ENCODE measurements around the gene TNFRSF19.

Gene TNFRSF19

DNA sequence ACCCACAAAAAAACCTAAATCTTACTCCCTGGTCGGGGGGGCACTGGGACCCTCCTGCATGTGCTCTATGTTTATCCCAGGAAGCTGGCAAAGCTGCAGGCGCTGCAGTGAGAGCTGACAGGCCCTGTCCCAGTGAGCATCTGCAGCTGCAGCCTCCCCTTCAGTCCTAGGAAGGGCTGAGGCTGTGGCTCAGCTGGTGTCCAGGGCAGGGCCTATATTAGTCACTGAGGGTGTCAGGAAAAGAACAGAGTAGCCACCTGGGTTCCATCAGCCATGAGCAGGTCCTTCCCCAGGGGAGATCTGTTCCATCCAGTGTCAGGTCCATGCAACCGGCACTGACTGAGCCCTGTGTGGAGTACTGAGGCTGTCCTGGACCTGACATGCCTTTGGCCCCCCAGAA lies 120.5 kb downstream of the TNFRSF19 start:
- no peak for DNase-seq

DNA sequence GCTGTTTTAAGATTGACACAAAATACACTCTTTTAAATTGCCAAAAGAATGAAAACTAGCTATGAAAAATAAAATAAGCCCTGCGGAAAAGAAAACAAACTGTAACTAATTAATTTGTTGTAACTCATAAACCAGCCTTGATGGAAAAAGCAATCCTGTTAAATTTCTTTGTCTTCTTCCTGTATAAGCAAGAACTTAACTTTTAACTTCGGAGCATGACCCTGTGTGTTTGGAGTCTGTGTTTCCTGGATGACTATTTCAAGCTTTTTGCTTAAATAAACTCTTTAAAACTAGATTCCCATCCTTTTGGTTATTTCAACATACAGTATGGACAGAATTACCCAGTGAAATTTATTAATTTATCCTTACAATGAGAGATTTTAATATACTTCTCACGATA lies 122.6 kb downstream of the TNFRSF19 start:
- DNase-seq = no peak

DNA sequence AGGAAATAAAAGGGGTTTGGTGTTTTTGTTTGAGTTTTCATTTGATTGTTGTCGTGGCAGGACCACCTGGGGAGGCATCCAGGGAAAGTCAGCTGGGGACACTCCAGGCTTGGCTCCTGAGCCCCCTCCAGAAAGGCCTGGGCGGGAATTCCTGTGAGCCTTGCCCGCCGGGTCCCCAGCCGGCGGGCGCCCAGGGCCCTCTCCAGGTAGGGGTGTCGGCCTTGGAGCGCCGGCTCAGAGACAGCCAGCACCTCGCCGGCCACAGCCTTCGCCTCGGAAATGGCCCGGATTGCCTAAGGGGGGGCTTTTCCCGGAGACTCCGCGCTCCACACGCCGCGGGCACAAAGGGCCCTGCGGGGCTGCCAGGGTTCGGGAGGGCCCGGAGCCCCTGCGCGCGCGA lies 125.0 kb downstream of the TNFRSF19 start:
- no peak for DNase-seq

DNA sequence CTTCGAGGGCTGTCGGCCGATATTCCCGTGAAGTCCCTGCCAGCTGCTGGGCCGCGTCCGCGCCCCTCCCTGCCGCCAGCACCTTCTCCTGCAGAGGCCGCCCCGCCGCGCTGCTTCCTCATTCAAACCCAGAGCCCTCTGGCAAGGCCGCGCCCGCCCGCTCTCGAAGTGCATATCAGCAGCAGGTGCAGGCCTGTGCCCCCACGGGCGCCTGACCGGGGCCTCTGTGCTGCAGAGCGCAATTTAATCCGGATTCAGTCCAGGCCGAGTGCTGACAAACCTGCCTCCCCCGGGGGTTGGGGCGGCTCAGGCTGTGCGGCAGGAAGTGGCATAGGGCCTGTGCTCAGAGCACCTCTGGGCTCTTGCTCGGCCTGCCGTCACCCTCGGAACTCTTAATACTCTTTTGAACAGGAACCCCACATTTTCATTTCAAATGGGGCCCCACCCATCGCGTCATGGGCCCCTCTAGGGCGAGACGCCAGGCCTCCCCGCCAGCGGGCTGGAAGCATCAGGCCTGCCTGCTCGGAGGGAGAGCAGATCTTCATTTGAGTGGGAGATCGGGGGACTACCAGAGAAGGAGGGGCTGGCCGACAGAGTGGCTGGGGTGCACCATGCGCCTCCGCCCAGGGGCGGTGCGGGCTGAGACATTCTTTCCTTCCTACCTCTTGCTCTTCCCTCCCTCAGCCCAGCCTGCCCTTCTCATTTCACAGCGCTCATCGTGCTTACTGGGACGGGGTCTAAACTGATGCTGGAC lies 125.7 kb downstream of the TNFRSF19 start:
- DNase-seq = peak; percentile 65

DNA sequence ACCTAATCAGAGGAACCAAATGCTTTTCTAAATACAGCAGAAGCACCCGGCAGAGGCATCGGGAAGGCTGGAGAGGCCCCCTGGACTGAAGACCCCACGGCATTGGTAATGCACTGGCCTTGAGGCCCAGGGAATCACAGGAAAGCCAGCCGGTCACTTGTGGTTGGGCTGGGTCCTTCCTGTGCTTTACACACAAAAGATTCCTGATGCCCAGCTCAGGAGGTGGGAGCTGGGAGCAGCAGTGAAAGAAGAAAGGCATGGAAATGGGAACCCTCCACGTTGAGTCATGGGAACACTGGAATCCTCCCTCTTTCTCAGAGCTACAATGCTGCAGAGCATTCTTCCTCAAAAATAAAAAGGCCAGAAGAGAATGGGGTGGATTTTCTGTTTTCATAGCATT lies 126.4 kb downstream of the TNFRSF19 start:
- no peak for DNase-seq

DNA sequence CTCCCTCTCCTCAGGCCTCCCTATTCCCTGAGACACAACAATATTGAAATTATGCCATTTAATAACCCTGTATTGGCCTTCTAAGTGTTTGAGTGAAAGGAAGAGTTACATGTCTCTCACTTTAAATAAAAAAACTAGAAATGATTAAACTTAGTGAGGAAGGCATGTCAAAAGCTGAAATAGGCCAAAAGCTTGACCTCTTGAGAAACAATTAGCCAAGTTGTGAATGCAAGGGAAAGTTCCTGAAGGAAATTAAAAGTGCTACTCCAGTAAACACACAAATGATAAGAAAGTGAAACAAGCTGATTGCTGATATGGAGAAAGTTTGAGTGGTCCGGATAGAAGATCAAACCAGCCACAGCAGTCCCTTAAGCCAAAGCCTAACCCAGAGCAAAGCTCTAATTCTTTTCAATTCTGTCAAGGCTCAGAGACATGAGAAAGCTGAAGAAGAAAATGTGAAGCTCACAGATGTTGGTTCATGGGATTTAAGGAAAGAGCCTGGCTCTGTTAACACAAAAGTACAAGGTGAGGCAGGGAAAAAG lies 127.6 kb downstream of the TNFRSF19 start:
- DNase-seq = no peak

DNA sequence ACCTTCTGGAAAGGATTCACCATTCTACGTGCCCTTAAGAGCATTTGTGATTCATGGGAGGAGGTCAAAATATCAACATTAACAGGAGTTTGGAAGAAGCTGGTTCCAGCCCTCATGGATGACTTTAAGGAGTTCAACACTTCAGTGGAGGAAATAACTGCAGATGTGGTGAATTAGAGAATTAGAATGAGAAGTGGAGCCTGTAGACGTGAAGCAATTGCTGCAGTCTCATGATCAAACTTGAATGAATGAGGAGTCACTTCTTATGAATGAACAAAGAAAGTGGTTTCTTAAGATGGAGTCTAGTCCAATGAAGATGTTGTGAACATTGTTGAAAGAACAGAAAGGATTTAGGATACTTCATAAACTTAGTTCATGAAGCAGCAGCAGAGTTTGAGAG lies 129.1 kb downstream of the TNFRSF19 start:
- no peak for DNase-seq

DNA sequence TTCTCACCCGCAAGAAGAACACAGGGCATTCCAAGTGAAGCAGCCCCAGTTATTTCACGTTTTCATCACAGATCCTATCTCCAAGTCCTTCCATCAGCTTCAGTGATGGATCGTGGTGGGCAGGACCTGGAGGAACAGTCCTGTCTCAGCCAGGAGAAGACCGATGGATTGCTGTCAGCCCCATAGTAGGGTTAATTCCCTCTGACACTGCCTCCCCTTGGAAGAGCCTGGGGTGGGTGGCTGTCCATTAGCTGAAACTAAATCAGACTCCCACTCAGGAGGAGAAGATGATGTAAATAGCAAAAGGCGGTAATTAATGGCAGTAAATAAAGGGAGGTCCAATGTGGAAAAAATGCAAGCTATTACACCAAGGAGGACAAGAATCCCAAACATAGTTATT lies 131.0 kb downstream of the TNFRSF19 start:
- DNase-seq = no peak

DNA sequence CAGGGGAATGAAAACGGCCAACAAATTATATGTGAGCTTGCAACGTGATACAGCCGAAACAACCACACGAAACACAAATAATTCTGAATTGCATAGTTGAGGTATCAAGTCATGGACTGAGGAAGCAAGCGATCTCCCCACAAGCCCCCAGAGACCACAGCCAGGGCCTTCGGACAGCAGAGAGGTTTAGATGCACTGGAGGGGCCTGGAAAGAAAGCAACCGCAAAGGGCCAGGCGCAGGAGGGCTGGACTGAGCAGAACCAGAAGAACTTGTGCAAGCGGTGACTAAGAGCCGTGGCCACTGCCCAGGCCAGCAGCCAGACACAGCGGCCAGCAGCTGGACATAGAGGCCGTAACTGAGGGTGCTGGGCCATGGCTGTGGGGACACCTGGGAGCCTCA lies 131.4 kb downstream of the TNFRSF19 start:
- no peak for DNase-seq

DNA sequence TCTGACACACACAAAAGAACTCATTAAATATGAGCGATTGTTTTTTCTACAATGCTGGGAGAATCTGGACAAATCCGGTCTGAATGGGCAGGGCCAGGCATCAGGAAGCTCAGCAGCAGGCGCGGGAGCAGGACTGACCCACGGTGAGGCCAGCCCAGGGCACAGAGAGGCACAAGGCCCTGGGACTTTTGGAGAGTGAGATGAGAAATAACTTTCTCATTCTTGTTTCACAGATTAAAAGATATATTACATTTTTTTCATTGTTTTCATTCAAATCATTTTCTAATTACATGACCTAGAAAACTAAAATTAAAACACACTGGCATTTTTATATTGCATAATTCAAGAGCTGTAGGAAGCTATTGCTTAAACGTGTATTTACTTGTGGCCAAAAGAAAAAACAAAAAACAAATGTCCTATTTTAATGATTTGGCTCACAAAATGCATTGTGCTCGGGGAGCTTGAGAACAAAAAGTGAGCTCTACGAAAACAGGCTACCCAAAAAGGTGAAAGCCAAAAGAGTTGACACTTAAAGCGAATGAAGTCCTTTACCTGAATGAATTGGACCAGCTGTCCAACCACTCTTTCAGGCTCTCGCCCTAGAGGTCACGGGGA lies 133.1 kb downstream of the TNFRSF19 start:
- no peak for DNase-seq

DNA sequence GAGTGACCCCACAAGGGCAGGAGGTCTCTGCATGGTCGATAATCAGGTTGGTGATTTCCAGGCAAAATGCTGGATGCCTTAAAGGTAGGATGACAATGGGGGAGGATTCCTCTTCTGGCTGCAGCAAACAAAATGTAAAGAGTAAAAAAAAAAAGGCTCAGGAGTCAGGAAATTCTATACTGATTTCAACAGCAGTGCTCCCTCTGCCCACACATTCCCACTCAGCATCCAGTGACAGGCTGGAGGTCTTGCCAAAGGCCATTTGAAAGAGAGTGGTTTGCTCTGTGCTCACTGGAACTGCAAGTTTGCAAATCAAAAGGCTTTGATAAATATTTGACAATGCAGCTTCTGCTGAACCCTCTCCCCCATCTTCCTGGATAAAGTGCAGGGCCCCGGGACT lies 135.4 kb downstream of the TNFRSF19 start:
- no peak for DNase-seq

DNA sequence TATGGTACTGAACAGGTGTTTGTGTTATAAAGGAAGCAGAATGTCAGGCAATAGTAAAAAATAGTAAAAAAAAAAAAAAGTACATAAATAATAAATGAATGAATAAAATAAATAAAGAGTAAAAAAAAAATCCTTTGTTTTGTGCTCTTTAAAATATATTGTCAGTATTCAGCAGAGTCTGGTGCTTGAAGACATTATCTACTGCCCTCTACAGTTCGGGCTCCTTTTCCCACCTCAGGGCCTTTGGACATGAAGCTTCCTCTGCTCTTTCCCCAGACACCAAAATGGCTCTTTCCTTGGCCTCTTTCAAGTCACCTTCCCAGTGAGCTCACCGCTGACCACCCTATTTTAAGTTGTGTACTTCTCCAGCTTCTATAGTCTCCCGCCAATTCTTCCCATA lies 137.5 kb downstream of the TNFRSF19 start:
- no peak for DNase-seq

DNA sequence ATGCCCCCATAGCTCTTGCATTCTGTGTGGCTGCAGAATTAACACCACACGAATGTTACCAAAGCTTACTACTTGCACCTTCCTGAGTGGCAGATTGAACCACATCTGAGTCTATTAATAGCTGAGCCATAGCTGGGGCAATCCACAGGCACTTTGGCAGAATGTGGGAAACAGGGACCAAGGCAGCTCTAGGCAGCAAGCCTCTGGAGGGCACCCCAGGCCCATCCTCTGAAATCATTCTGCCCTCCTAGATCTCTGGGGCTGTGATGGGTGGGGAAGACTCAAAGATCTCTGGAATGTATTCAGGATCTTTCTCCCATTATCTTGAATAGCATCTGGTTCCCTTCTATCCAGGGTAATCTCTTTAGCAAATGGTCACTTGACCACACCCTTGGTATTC lies 139.3 kb downstream of the TNFRSF19 start:
- DNase-seq = no peak

DNA sequence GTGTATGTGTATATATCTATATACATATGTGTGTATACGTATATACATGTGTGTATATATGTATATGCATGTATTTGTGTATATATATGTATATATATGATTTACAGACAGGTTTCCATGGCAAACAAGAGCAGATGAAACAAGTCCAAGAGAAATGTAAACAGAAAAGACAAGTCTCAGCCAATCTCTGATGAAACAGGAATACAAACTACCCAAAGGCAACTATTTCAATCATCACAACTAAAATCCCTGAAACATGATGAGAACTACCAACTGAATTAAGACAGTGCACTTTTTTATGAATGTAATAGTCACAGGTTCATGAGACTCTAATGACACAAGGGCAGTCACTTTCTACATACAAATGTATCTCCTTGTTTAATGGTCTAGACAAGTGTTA lies 140.2 kb downstream of the TNFRSF19 start:
- no peak for DNase-seq

DNA sequence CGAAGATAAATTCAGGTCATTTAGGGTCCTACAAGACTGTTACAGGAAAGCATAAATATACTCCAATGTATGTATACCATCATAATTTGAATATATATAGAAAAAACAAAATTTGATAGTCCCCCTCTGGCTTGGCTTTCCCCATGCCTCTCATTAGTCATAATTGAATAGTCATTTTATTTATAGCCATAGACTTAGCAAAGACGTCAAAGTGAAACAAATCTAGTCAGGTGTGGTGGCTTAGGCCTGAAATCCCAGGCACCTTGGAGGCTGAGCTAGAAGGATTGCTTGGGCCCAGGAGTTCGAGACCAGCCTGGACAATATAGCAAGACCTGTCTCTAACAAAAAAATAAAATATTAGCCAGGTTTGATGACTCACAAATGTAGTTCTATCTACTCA lies 141.1 kb downstream of the TNFRSF19 start:
- no peak for DNase-seq

DNA sequence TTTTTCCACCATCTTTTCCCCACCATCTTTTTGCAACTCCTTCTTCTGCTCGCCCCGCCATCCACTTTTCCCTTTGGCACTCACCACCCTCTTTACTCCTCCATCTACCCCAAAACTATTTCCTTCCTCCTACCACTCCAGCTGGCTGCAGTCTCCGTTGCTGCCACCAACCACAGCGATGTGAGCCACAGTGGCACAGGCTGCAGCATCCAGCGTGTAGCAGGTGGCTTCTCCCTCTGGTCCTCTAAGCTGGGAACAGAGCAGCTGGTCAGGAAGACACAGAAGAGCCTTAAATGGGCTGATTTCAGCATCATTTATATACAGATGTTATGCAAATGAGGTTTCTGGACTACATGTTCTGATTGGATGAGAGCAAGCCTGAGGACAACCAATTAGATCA lies 144.5 kb downstream of the TNFRSF19 start:
- DNase-seq = no peak

DNA sequence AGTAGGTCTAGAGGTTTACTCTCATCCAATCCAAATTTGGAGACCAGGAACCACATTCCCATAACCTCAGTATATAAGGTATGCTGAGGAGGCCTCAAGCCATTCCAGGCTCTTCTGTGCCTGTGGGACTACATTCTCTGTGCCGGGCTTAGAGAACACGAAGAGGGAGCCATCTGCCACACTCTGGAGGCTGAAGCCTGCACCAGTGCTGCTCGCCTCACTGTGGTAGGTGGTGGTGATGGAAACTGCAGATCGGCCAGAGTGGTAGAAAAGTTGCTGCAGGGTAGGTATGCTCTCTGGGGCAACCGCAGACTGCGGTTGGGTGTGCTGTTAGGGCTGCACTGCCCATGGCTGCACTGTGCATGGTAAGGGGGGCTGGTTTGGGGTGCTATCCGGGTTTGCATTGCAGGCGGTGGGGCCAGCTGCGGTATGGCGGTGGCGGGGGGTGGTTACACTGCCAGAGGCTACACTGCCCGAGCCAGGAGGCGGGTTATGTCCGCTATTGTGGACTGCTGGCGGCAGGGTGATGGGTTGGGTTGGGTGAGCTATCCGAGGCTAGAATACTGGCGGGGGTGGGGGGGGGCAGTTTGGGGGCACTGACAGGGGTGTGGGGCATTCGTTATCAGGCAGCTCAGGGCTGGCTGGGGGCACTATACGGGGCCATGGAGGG lies 145.0 kb downstream of the TNFRSF19 start:
- DNase-seq = no peak

DNA sequence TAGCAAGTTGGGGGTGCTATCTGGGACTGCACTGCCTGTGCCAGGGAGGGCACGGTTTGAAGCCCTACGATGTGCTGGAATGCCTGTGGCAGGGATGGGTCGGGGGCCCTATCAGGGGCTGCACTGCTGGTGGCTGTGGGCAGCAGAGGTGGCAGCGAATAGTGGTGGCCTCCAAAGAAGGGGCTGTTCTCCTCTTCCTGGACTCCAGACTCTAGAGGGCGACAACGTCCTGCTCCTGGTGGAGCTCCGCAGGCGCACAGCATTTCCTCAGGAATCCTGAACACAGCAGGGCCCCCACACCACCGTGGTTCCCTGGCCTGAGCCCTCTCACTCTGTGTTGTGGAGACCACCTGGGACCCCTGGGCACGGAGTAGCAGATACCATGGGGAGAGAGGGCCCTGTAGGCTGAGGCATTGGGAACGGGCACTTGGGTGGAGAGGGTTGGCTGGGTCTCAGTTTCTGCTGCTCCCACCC lies 145.6 kb downstream of the TNFRSF19 start:
- DNase-seq = no peak

DNA sequence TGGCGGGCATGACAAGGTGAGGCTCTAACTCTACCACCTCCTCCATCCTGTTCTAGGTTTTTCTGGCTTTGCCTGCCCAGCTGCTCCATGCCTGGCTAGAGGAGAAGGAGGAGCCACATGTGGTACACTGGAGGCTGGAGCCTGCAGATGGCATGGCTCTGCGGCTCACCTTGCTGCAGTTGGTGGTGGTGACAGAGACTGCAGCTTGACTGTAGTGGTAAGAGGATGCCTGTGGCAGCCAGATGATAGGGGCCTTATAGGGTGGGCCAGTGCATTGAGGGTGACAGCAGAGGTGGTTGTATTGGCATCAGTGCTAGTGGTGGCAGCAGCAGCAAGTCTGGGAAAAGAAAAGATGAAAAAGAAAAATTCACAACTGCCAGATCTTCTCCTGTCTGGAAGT lies 146.2 kb downstream of the TNFRSF19 start:
- DNase-seq = no peak

DNA sequence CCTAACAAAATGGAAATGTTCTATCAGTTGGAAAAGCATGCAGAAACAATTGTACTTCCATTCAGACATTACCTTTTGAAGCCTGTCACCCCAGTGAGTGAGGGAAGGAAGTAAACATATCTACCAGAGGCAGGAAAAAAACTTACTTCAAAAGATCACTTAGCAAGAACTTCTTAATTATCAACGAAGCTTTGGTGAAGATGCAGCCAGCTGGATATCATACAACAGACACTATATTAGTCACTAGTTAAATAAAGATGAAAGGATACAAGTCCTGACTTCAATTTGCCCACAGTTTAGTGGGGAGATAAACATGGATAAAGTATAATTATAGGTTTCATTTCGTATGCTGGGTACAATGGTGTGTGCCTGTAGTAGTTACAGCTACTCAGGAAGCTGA lies 148.8 kb downstream of the TNFRSF19 start:
- no peak for DNase-seq

DNA sequence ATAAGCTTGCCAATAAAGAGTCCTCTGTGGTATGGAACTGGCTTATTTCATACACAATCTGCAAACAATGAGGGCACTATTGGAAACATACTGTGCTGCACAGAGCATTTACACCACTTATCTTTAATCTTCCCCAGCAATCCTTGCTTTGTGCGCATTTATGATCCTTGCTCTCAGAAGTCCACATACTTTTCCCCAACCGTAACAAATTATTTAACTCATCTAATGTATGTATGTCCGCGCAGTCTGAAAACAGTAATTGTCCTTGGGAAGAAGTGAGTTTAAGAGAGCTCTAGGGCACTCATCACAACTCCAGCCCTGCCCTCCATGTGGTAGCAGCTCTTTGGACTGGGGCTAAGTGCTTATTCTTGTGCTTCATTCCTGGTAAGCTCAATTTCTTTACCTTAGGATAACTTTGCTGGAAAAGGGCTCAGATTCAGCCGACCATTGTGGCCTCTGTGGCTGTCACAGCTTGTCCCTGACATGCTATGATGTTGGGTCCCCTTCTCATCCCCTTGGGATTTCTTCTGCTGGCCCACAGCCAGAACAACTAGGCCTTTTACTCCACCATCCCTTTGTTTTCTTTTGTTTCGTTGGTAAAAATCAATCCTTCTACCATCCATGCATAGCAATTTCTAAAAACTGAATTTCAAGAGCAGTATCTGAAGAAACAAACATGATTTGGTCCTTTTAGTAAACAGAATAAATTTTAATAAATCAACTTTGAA lies 152.7 kb downstream of the TNFRSF19 start:
- no peak for DNase-seq

DNA sequence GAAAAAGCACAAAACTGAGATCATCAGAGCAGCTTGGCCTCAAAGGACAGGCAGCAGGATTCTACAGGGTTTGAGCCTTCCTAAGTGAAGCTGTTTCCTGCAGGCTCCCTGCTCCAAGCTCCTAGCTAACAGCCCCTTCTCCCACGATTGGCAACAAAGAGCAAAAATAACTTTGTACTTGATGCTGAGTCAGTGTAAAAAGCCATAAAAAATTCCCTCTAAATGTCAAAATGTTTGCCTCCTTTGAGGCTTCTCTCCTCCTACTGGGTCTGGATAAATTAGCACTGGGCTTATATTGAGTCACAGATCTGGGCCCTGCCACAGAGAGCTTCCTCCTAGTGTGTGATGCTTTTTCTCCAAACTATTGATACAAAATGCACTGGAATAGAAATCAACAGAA lies 153.3 kb downstream of the TNFRSF19 start:
- no peak for DNase-seq
